H9 (cell line): Measurements from ENCODE around the gene DUOX1. TPM values are rescaled to one million over a fixed set of nuclear protein-coding genes. Genes with fewer than 3 reads are reported as not detected.

Source experiments
- DNase-seq: peaks from one replicate; pipeline ENCODE4 v3.0.0-alpha.2; 2017
- H2AFZ ChIP-seq: one replicate; pipeline ENCODE4 v1.6.1; 2013; ENCODE audit warnings: mild to moderate bottlenecking, low read length, control low read depth, moderate library complexity
- H2AK5ac ChIP-seq: 2 replicates; pipeline ENCODE4 v1.6.1; 2013; ENCODE audit warnings: low read length, control low read depth, mixed read lengths; ENCODE audit not compliant: insufficient read length
- H2BK120ac ChIP-seq: one replicate; pipeline ENCODE4 v1.6.1; 2013; ENCODE audit warnings: low read depth, mild to moderate bottlenecking, low read length, control low read depth, inconsistent platforms; ENCODE audit not compliant: poor library complexity, severe bottlenecking
- H2BK12ac ChIP-seq: 2 replicates; pipeline ENCODE4 v1.6.1; 2013; ENCODE audit warnings: low read length, control low read depth, mixed read lengths, low read depth; ENCODE audit not compliant: insufficient read length
- H2BK15ac ChIP-seq: 2 replicates; pipeline ENCODE4 v1.6.1; 2013; ENCODE audit warnings: low read depth, low read length, control low read depth
- H2BK20ac ChIP-seq: one replicate; pipeline ENCODE4 v1.6.1; 2013; ENCODE audit warnings: low read depth, mild to moderate bottlenecking, low read length, control low read depth, inconsistent platforms; ENCODE audit not compliant: poor library complexity, severe bottlenecking
- H2BK5ac ChIP-seq: 2 replicates; pipeline ENCODE4 v1.6.1; 2013; ENCODE audit warnings: low read length, control low read depth, mixed read lengths; ENCODE audit not compliant: insufficient read length
- H3K14ac ChIP-seq: 2 replicates; pipeline ENCODE4 v1.6.1; 2013; ENCODE audit warnings: low read length, control low read depth; ENCODE audit not compliant: insufficient read depth
- H3K18ac ChIP-seq: 2 replicates; pipeline ENCODE4 v1.6.1; 2013; ENCODE audit warnings: low read depth, mild to moderate bottlenecking, mixed read lengths, low read length, control low read depth; ENCODE audit not compliant: insufficient read length
- H3K23ac ChIP-seq: 2 replicates; pipeline ENCODE4 v1.6.1; 2013; ENCODE audit warnings: low read length, control low read depth, mixed read lengths, low read depth; ENCODE audit not compliant: insufficient read length
- H3K23me2 ChIP-seq: 2 replicates; pipeline ENCODE4 v1.6.1; 2013; ENCODE audit warnings: low read depth, mild to moderate bottlenecking, mixed read lengths, low read length, control low read depth; ENCODE audit not compliant: insufficient read length, poor library complexity, severe bottlenecking
- H3K27ac ChIP-seq: 2 replicates; pipeline ENCODE4 v1.5.1; 2013; ENCODE audit warnings: low read length, control low read depth, mixed read lengths, low read depth; ENCODE audit not compliant: insufficient read length
- H3K27me3 ChIP-seq: 2 replicates; pipeline ENCODE4 v1.6.1; 2013; ENCODE audit warnings: low read length, control low read depth, inconsistent platforms; ENCODE audit not compliant: insufficient read depth
- H3K4ac ChIP-seq: 2 replicates; pipeline ENCODE4 v1.6.1; 2013; ENCODE audit warnings: low read depth, mild to moderate bottlenecking, control low read depth, inconsistent platforms, low read length, moderate library complexity
- H3K4me1 ChIP-seq: 2 replicates; pipeline ENCODE4 v1.6.1; 2013; ENCODE audit warnings: low read length, control low read depth, inconsistent platforms; ENCODE audit not compliant: insufficient read depth
- H3K4me2 ChIP-seq: 2 replicates; pipeline ENCODE4 v1.6.1; 2013; ENCODE audit warnings: low read length, control low read depth, mixed read lengths; ENCODE audit not compliant: insufficient read length, insufficient read depth
- H3K56ac ChIP-seq: 2 replicates; pipeline ENCODE4 v1.6.1; 2013; ENCODE audit warnings: low read depth, mild to moderate bottlenecking, mixed read lengths, low read length, control low read depth; ENCODE audit not compliant: insufficient read length
- H3K79me1 ChIP-seq: 2 replicates; pipeline ENCODE4 v1.6.1; 2013; ENCODE audit warnings: low read depth, mild to moderate bottlenecking, moderate library complexity, low read length, control low read depth, inconsistent platforms; ENCODE audit not compliant: insufficient read depth, poor library complexity, severe bottlenecking
- H3K79me2 ChIP-seq: 2 replicates; pipeline ENCODE4 v1.6.1; 2013; ENCODE audit warnings: low read length, control low read depth, inconsistent platforms; ENCODE audit not compliant: insufficient read depth
- H3K9ac ChIP-seq: 2 replicates; pipeline ENCODE4 v1.6.1; 2013; ENCODE audit warnings: low read length, control low read depth, mixed read lengths; ENCODE audit not compliant: insufficient read length; ENCODE audit errors: extremely low read depth
- H3K9me3 ChIP-seq: one replicate; pipeline ENCODE4 v1.6.1; 2013; ENCODE audit warnings: low read depth, low read length, inconsistent platforms; ENCODE audit not compliant: control insufficient read depth
- H3T11ph ChIP-seq: one replicate; pipeline ENCODE4 v1.6.1; 2013; ENCODE audit warnings: mild to moderate bottlenecking, low read length, control low read depth, inconsistent platforms
- H4K20me1 ChIP-seq: one replicate; pipeline ENCODE4 v1.6.1; 2013; ENCODE audit not compliant: control insufficient read depth, insufficient read length, insufficient read depth
- H4K5ac ChIP-seq: 2 replicates; pipeline ENCODE4 v1.6.1; 2013; ENCODE audit warnings: low read depth, mild to moderate bottlenecking, mixed read lengths, low read length, control low read depth; ENCODE audit not compliant: insufficient read length
- H4K8ac ChIP-seq: replicated peaks from 2 replicates; pipeline ENCODE4 v1.6.1; 2013; ENCODE audit warnings: low read length, control low read depth, mixed read lengths, low read depth; ENCODE audit not compliant: insufficient read length
- H4K91ac ChIP-seq: 2 replicates; pipeline ENCODE4 v1.6.1; 2013; ENCODE audit warnings: low read depth, mild to moderate bottlenecking, moderate library complexity, mixed read lengths, low read length, control low read depth; ENCODE audit not compliant: insufficient read length
- H3K27ac Mint-ChIP-seq, 3 experiments: 2 replicates in 2 of 3; 3 replicates in 1 of 3; pipeline ENCODE4 v1.8.0; 2020 to 2021; ENCODE audit warnings: mixed read lengths in 3 of 3, mild to moderate bottlenecking in 1 of 3, moderate library complexity in 1 of 3
- H3K27me3 Mint-ChIP-seq: 2 replicates; pipeline ENCODE4 v1.8.0; 2021; ENCODE audit warnings: low read depth, mild to moderate bottlenecking, moderate library complexity, mixed read lengths
- H3K36me3 Mint-ChIP-seq, 3 experiments: 2 replicates in 2 of 3; 3 replicates in 1 of 3; pipeline ENCODE4 v1.8.0; 2020 to 2021; ENCODE audit warnings: low read depth in 3 of 3, mixed read lengths in 3 of 3; ENCODE audit not compliant: insufficient read depth in 1 of 3
- H3K4me1 Mint-ChIP-seq, 2 experiments: 2 replicates each; pipeline ENCODE4 v1.8.0; 2020; ENCODE audit warnings: mixed read lengths in 2 of 2
- H3K4me3 Mint-ChIP-seq, 2 experiments: 2 replicates in 1 of 2; 3 replicates in 1 of 2; pipeline ENCODE4 v1.8.0; 2020 to 2021; ENCODE audit warnings: mild to moderate bottlenecking in 2 of 2, mixed read lengths in 2 of 2, moderate library complexity in 1 of 2
- H3K9me3 Mint-ChIP-seq, 2 experiments: 2 replicates in 1 of 2; 3 replicates in 1 of 2; pipeline ENCODE4 v1.8.0; 2020; ENCODE audit warnings: mild to moderate bottlenecking in 2 of 2, mixed read lengths in 2 of 2, moderate library complexity in 1 of 2
- CTCF ChIP-seq: fragments of 200-600 bp; sonication (generic); conservative IDR thresholded peaks from 3 replicates; pipeline ENCODE4 v1.8.0; 2021; ENCODE audit warnings: antibody characterized with exemption, mild to moderate bottlenecking
- WGBS: extraction: QIAGEN DNeasy Blood & Tissue Kit; methylation state at CpG from one replicate; pipeline ENCODE4 v1.1.7; 2013; ENCODE audit warnings: missing lambda C conversion rate, low lambda C conversion rate, mixed read lengths; ENCODE audit not compliant: insufficient read length; ENCODE audit errors: extremely low coverage; 5-methylcytosine and 5-hydroxymethylcytosine counted together
- total RNA-seq: library from RNA; stranded (reverse); gene quantifications from 2 replicates; pipeline ENCODE4 v1.2.1, GENCODE V29; 2021

DUOX1 gene
- total RNA-seq, 1 experiment from 2014 or later = 2.6 TPM

- Histone ChIP-seq H2BK120ac (no peak overlapping the region), H3K4me2 (no peak overlapping the region), H3K79me1 (peaks cover 13% of the 10 kb centered on the region), H3K9ac (no peak overlapping the region), H3K23ac (no peak overlapping the region), H4K8ac (no peak overlapping the region), H3K9me3 (no peaks in the 10 kb centered on the region), H2AFZ (no peak overlapping the region), H3K27me3 (peaks cover 6% of the 10 kb centered on the region; the same call in 1 of the 2 replicates), H3K56ac (no peak overlapping the region), H2AK5ac (no peak overlapping the region), H4K5ac (no peak overlapping the region), H2BK20ac (no peak overlapping the region), H2BK12ac (no peak overlapping the region), H3K4me1 (peaks cover 21% of the 10 kb centered on the region), H3K27ac (no peak overlapping the region), H3T11ph (no peak overlapping the region), H2BK15ac (no peak overlapping the region), H2BK5ac (no peak overlapping the region), H3K14ac (no peak overlapping the region), H4K20me1 (no peaks in the 10 kb centered on the region), H3K18ac (no peak overlapping the region), H3K23me2 (peaks cover 5% of the 10 kb centered on the region), H3K4ac (no peak overlapping the region), H4K91ac (no peak overlapping the region), H3K79me2 (peaks cover 3% of the 10 kb centered on the region; the same call in 1 of the 2 replicates)
- Mint-ChIP-seq H3K4me3 (peak overlapping the region; percentile 87 to 97; a peak in 4 of 5 replicates), H3K36me3 (peaks cover under 1 to 6% (median 5%) of the 10 kb centered on the region in 3 experiments; a peak in 3 of 7 replicates), H3K27ac (peak overlapping the region in 1 of 3 experiments; percentile 80; a peak in 2 of 7 replicates), H3K9me3 (no peaks in the 10 kb centered on the region; a peak in 2 of 5 replicates), H3K27me3 (peaks cover 28% of the 10 kb centered on the region), H3K4me1 (peaks cover 56 to 58% of the 10 kb centered on the region in 2 experiments)
- no CpG with 5 or more reads among the region's 3 CpGs for WGBS
- no peak for DNase-seq
- no peak for TF ChIP-seq CTCF
Measured at GRCh38 chr15:45185069-45185779, 55.4 kb downstream of the DUOX1 start.
